HEK293 (cell line): ENCODE measurements around the gene C6orf47.
A peak's percentile ranks its signal among the peaks of the same experiment; 100 is the strongest.

ENCODE experiments used
- ATF2 ChIP-seq: fragments of 450-650 bp; formaldehyde crosslinking; IDR thresholded peaks from 2 replicates; pipeline ENCODE4 v1.5.1; 2016; ENCODE audit warnings: missing biosample characterization, missing genetic modification characterization, low read depth
- HIC1 ChIP-seq: fragments of 450-650 bp; formaldehyde crosslinking; IDR thresholded peaks from 2 replicates; pipeline ENCODE4 v1.5.1; 2016; ENCODE audit warnings: missing biosample characterization, missing genetic modification characterization
- INSM2 ChIP-seq: fragments of 450-650 bp; formaldehyde crosslinking; IDR thresholded peaks from 2 replicates; pipeline ENCODE4 v1.5.1; 2016; ENCODE audit warnings: missing biosample characterization, missing genetic modification characterization
- KLF16 ChIP-seq: fragments of 450-650 bp; formaldehyde crosslinking; IDR thresholded peaks from 2 replicates; pipeline ENCODE4 v1.5.1; 2017; ENCODE audit warnings: missing biosample characterization, missing genetic modification characterization
- KLF9 ChIP-seq: fragments of 450-650 bp; formaldehyde crosslinking; IDR thresholded peaks from 2 replicates; pipeline ENCODE4 v1.5.1; 2016; ENCODE audit warnings: missing biosample characterization, missing genetic modification characterization, low read depth
- MYNN ChIP-seq: fragments of 450-650 bp; formaldehyde crosslinking; IDR thresholded peaks from 2 replicates; pipeline ENCODE4 v1.5.1; 2016; ENCODE audit warnings: missing biosample characterization, missing genetic modification characterization, borderline replicate concordance
- PRDM1 ChIP-seq: fragments of 450-650 bp; formaldehyde crosslinking; IDR thresholded peaks from 2 replicates; pipeline ENCODE4; 2016; ENCODE audit warnings: missing biosample characterization, missing genetic modification characterization
- SALL2 ChIP-seq: fragments of 450-650 bp; formaldehyde crosslinking; IDR thresholded peaks from 2 replicates; pipeline ENCODE4 v1.5.0; 2017; ENCODE audit warnings: missing biosample characterization, mild to moderate bottlenecking, missing genetic modification characterization, borderline replicate concordance
- ZBTB11 ChIP-seq: fragments of 450-650 bp; formaldehyde crosslinking; conservative IDR thresholded peaks from 2 replicates; pipeline ENCODE4 v1.5.1; 2016; ENCODE audit warnings: low read depth, missing biosample characterization, missing genetic modification characterization
- ZBTB17 ChIP-seq: fragments of 450-650 bp; formaldehyde crosslinking; IDR thresholded peaks from 2 replicates; pipeline ENCODE4 v1.5.1; 2016; ENCODE audit warnings: missing biosample characterization, missing genetic modification characterization
- ZBTB20 ChIP-seq: fragments of 450-650 bp; formaldehyde crosslinking; IDR thresholded peaks from 2 replicates; pipeline ENCODE4 v1.5.1; 2016; ENCODE audit warnings: missing biosample characterization, missing genetic modification characterization
- ZNF174 ChIP-seq: fragments of 450-650 bp; formaldehyde crosslinking; IDR thresholded peaks from 2 replicates; pipeline ENCODE4 v1.5.0; 2017; ENCODE audit warnings: missing biosample characterization, mild to moderate bottlenecking, missing genetic modification characterization
- ZNF18 ChIP-seq: fragments of 450-650 bp; formaldehyde crosslinking; IDR thresholded peaks from 2 replicates; pipeline ENCODE4 v1.5.1; 2016; ENCODE audit warnings: missing biosample characterization, missing genetic modification characterization
- ZNF302 ChIP-seq: fragments of 450-650 bp; formaldehyde crosslinking; IDR thresholded peaks from 2 replicates; pipeline ENCODE4 v1.5.1; 2016; ENCODE audit warnings: missing biosample characterization, missing genetic modification characterization, low read depth
- ZNF354C ChIP-seq: fragments of 450-650 bp; formaldehyde crosslinking; IDR thresholded peaks from 2 replicates; pipeline ENCODE4 v1.5.1; 2016; ENCODE audit warnings: missing biosample characterization, missing genetic modification characterization, low read depth, borderline replicate concordance
- ZNF391 ChIP-seq: fragments of 450-650 bp; formaldehyde crosslinking; IDR thresholded peaks from 2 replicates; pipeline ENCODE4 v1.5.1; 2016; ENCODE audit warnings: low read depth, missing biosample characterization, missing genetic modification characterization, borderline replicate concordance
- ZNF398 ChIP-seq: fragments of 450-650 bp; formaldehyde crosslinking; IDR thresholded peaks from 2 replicates; pipeline ENCODE4 v1.5.1; 2017; ENCODE audit warnings: missing biosample characterization, missing genetic modification characterization
- ZNF521 ChIP-seq: fragments of 450-650 bp; formaldehyde crosslinking; IDR thresholded peaks from 2 replicates; pipeline ENCODE4 v1.5.1; 2017; ENCODE audit warnings: missing biosample characterization, mild to moderate bottlenecking, missing genetic modification characterization
- ZNF544 ChIP-seq: fragments of 450-650 bp; formaldehyde crosslinking; IDR thresholded peaks from 2 replicates; pipeline ENCODE4 v1.5.0; 2017; ENCODE audit warnings: missing biosample characterization, missing genetic modification characterization
- ZNF626 ChIP-seq: fragments of 450-650 bp; sonication (Bioruptor Pico); formaldehyde crosslinking; IDR thresholded peaks from 2 replicates; pipeline ENCODE4 v1.5.1; 2018; ENCODE audit warnings: missing biosample characterization, missing genetic modification characterization, inconsistent platforms
- ZNF692 ChIP-seq: fragments of 450-650 bp; formaldehyde crosslinking; IDR thresholded peaks from 2 replicates; pipeline ENCODE4 v1.5.1; 2016; ENCODE audit warnings: missing biosample characterization, missing genetic modification characterization

C6orf47 gene

GRCh38 chr6:31665501-31666336 is 5.1 kb upstream of the C6orf47 start, which contains the start of gene CSNK2B (continued):
- TF ChIP-seq ZNF18 (tag by site-specific recombination) (no peak), ZNF391 (tag by site-specific recombination) (no peak), ZNF521 (tag by site-specific recombination) (no peak), ZNF398 (peak; percentile 80), INSM2 (tag by site-specific recombination) (no peak), ZNF544 (tag by site-specific recombination) (no peak), ZBTB17 (tag by site-specific recombination) (peak; percentile 4; the same call in 1 of the 2 replicates), HIC1 (tag by site-specific recombination) (peak; percentile 42; the same call in 1 of the 2 replicates), KLF9 (tag by site-specific recombination) (peak; percentile 68), ATF2 (tag by site-specific recombination) (no peak), ZBTB11 (peak; percentile 96), ZNF626 (tag by site-specific recombination) (no peak), PRDM1 (tag by site-specific recombination) (no peak), ZNF692 (tag by site-specific recombination) (peak; percentile 24; the same call in 1 of the 2 replicates), ZBTB20 (tag by site-specific recombination) (peak; percentile 100), MYNN (tag by site-specific recombination) (0 out of 2 replicates have a peak, but pooled peaks have one; percentile 2), KLF16 (tag by site-specific recombination) (peak; percentile 58), ZNF174 (tag by site-specific recombination) (no peak), ZNF302 (tag by site-specific recombination) (no peak), SALL2 (tag by site-specific recombination) (no peak), ZNF354C (tag by site-specific recombination) (no peak)
